CD1c-positive myeloid dendritic cell (primary cell): ENCODE data around the gene VPS39.

ENCODE experiments used
- DNase-seq: peaks from one replicate; pipeline ENCODE4 v3.0.0-alpha.2; 2016; ENCODE audit errors: extremely low spot score

The VPS39 gene

DNA sequence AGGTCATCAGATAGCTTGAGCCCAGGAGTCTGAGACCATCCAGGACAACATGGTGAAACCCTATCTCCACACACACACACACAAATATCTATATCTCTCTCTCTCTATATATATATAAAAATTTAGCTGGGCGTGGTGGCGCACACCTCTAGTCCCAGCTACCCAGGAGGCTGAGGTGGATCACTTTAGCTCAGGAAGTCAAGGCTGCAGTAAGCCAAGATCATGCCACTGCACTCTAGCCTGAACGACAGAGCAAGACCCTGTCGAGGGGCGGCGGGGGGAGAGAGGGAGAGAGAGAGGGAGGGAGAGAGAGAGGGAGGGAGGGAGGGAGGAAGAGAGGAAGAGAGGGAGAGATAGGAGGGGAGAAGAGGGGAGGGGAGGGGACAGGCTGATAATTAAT lies 79.6 kb downstream of the VPS39 start:
- no peak for DNase-seq

DNA sequence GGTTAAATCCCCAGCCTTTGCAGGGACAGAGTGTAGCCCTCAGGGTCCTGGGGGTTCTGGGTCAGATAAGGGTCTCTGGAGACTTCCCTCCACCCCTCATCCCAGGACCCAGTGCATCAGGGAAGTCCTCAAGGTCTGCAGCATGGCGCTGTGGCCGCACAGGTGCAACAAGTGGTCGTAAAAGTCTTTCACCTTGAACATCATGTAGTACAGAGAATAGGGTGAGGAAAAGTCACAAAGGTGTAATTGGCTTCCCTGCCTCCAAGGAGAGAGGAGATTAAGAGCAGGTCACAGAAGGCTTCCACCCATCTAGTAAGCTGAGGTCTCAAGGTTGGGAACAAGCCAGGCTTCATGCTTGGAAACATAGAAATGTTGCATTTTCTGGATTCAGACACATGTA lies 84.6 kb downstream of the VPS39 start:
- DNase-seq: no peak

DNA sequence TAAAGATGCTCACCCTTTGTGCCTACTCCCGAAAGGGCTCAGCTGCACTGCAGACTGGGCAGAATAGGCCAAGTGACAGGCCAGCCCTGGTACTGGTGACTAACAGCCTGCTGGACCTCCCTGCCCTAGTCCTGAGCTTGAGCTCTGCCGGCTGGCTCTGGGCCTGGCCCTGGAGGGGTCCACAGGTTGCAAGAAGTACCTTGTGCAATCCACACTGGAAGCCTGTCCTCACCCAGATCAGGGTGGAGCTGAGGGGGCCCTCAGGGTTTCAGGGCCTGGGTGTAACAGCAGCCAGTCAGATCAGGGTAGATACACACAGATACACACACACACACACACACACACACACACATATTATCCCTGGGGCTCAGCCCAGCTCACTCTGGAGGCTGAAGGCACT lies 86.4 kb downstream of the VPS39 start:
- no peak for DNase-seq

DNA sequence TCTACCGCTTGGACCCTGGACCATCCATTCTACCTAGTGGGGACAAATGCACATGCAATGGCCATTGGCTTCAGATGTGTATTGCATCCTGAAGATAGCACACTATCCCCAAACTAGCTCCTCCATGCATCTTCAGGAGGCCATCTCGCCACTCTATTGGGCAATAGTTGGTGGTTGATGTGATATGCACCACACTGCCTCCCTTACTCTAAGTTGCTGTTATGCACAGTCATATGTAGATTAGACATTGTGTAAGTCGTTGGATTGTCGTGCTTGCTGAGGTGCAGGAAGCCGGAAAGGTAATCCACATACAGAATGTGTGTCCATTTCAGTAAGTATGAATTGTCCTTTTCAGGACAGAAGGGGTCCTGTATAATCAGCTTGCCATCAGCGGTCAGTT lies 87.1 kb downstream of the VPS39 start:
- DNase-seq: peak; percentile 27

DNA sequence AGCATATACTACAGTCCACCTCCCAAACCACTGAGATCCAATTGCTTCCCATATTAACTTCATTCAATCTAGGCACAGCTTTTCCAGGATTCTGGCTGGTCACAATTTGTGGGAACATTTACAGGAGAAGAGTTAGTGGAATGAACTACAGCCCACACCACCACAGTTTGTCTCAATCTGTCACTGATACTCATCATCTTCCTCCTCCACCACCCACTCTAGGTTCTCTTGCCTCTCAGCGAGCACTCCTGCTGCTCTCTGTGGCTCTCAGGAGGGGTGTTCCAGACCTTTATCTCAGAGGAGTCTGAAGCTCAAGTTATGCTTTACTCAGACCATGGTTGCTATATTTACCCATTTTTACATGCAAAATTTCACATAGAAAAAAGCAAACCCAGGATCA lies 87.8 kb downstream of the VPS39 start:
- DNase-seq: no peak

DNA sequence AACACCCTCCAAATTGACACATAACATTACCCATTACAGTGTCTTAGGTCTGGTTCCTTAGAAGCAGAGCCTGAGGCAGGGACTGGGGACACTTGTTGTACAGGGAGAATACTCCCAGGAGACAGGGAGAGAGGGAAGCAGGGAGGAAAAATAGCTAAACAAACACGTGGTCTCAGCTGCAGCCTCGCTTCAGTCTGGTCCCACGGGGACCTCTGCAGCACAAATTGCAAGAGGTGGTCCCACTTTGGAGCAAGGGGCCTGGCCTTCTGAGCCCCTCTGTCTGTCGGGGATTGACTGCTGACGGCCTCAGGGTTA lies 88.7 kb downstream of the VPS39 start:
- DNase-seq: no peak

DNA sequence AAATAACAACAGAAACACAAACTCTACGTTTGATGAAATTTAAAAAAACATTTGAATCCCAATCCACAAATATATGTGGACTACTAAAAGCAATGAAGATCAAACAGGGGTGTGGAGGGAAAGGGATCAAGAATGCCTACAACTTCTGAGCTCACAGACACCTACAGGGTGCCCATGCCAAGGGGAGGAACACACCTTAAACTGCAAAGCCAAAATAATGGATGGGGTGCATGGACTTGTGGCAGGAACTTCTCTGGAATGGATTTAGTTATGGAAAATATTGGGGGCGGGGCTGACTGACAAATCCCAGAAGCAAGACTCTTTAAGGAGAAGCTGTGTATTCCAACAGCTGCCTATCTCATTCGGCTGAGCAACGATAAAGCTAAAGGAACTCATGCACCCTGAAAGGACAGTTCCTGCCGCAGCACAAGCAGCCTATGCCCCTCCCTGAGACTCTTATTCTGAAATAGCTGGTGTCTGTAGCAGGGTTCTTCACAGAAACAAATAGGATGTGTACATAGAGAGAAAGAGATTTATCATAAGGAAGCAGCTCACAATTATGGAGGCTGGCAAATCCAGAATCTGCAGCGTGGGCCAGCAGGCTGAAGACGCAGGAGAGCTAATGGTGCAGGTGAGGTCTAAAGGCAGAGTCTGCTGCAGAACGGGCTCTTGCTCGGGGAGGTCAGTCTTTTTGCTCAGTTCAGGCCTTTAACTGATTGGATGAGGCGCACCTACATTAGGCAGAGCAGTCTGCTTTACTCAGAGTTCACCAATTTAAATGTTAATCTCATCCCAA lies 89.3 kb downstream of the VPS39 start:
- no peak for DNase-seq

DNA sequence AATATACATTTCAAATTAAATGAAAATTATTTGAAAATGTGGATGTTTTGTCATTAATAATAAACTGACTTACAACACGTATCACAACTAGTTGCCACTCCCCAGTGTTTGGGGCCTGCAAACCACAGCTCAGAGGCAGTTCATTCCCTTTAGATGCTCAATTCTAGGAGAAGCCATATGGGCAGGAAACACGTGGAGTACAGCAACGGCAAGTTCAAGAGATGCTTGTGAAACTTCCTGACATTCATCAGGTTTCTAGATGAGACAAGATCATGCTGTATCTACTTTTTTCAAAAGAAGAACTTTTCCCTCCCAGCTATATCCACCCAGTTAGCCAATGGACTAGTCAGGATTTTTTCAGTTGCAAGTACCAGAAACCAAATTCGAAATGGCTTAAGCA lies 96.2 kb downstream of the VPS39 start:
- no peak for DNase-seq

DNA sequence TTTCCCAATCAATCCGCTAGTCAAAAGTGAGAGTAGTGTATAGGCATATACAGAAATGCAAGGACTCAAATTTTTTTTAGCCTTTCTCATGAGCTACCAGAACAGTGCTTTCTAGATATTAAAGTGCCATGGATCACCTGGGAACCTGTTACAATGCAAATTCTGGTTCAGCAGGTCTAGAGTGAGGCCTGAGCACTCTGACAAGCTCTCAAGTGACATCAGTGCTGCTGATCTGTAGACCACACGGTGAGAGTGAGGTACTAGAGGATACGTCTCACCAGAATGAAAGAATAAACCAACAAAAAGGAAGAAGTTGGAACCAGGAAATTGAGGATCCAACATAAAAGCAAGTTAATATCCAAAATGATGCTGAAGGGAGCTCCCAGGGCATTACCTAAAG lies 97.7 kb downstream of the VPS39 start:
- DNase-seq: no peak

DNA sequence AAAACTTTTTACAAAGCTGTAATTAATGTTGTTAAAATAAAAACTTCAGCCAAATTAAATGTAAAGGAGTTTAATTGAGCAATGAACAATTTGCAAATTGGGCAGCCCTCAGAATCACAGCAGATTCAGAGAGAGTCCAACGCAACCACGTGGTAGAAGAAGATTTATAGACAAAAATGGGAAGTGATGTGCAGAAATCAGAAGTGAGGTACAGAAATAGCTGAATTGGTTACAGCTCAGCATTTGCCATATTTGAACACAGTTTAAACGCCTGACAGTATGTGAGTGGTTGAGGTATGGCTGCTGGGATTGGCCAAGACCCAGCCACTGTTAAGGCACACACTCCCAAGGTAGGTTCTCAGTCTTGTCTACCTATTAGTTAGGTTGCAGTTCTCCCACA lies 99.3 kb downstream of the VPS39 start:
- DNase-seq: peak; percentile 47
